Gastroesophageal sphincter (tissue), 4 donors: ENCODE results near the gene KCNMA1. TPM values are rescaled to one million over a fixed set of nuclear protein-coding genes. Genes with fewer than 3 reads are reported as not detected.

Experiments
- ATAC-seq: fragments of 150-250 bp; one replicate; pipeline ENCODE4 v1.9.1; 2016; ENCODE audit warnings: mild to moderate bottlenecking, moderate library complexity
- H3K27ac ChIP-seq, 4 donors: fragments of 200-600 bp; sonication (generic) in 3 of 4; 1 replicate in 3 of 4; 2 replicates in 1 of 4; pipeline ENCODE4 v1.5.1; 2016 to 2019
- H3K27me3 ChIP-seq: fragments of 200-600 bp; sonication (generic); one replicate; pipeline ENCODE4 v1.5.1; 2019
- H3K36me3 ChIP-seq, 2 donors: fragments of 200-600 bp; sonication (generic); one replicate each; pipeline ENCODE4 v1.5.1; 2019; ENCODE audit warnings: control low read depth in 1 of 2
- H3K4me1 ChIP-seq, 3 donors: fragments of 200-600 bp; sonication (generic); 1 replicate in 2 of 3; 2 replicates in 1 of 3; pipeline ENCODE4 v1.5.1; 2016 to 2019; ENCODE audit warnings: control low read depth in 2 of 3
- H3K4me3 ChIP-seq, 2 donors: fragments of 200-600 bp; sonication (generic); one replicate each; pipeline ENCODE4 v1.5.1; 2019; ENCODE audit warnings: mild to moderate bottlenecking in 1 of 2, moderate library complexity in 1 of 2
- H3K9me3 ChIP-seq, 3 donors: fragments of 200-600 bp; sonication (generic); one replicate each; pipeline ENCODE4 v1.5.1; 2017 to 2019; ENCODE audit warnings: control low read depth in 2 of 3
- EP300 ChIP-seq: sonication (generic); formaldehyde crosslinking; IDR thresholded peaks from one replicate; pipeline ENCODE4 v1.6.1; 2017; ENCODE audit warnings: antibody characterized with exemption, mild to moderate bottlenecking
- POLR2A ChIP-seq, 2 donors: fragments of 450-650 bp; IDR thresholded peaks; one replicate each; pipeline ENCODE4 v1.6.1; 2017; ENCODE audit warnings: antibody characterized with exemption in 2 of 2, mild to moderate bottlenecking in 2 of 2, moderate library complexity in 1 of 2
- POLR2AphosphoS5 ChIP-seq: sonication (generic); formaldehyde crosslinking; IDR thresholded peaks from one replicate; pipeline ENCODE4 v1.6.1; 2017; ENCODE audit warnings: antibody characterized with exemption
- WGBS, 2 donors: methylation state at CpG; one replicate each; pipeline ENCODE4 v1.1.5; 2018; ENCODE audit warnings: low coverage in 1 of 2; 5-methylcytosine and 5-hydroxymethylcytosine counted together
- total RNA-seq, 4 donors: library from RNA; depleted of rRNA; stranded (reverse); fragments of >200 nt; gene quantifications; one replicate each; pipeline ENCODE4 v1.1.0, GENCODE V29; 2016
- TF ChIP-seq, protein P1 (sequence below), 4 experiments: fragments of 200-600 bp in 2 of 4; fragments of 450-650 bp in 2 of 4; sonication (generic) in 1 of 4; IDR thresholded peaks; one replicate each; pipeline ENCODE4 v1.5.1; 2017 to 2019; ENCODE audit warnings: antibody characterized with exemption in 4 of 4, mild to moderate bottlenecking in 2 of 4, moderate library complexity in 2 of 4

KCNMA1 gene
- total RNA-seq, 4 donors from 2014 or later: 168 to 389 (median 323) TPM

DNA sequence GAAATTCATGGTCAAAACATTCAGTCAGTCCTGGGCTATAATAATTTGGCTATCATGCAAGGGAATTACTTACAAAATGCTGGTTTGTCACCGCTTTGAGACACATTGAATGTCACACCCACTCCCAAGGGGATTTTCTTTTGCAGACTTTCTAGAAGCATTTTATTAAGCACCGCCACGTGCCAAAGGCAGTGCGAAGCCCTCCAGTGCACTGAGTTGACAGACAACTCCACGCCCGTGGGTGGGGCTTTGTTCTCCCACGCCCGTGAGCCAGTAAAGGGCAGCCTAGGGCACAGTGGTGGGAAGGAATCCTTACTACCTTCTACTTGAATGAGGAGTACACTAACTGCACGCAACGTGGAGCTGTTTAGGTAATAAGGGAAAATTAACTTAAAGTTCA is 515.8 kb downstream of the KCNMA1 start:
- Histone ChIP-seq H3K4me3 (no peak overlapping the region), H3K27me3 (no peaks in the 10 kb centered on the region), H3K27ac (no peak overlapping the region), H3K4me1 (peaks cover 0 to 46% (median 3%) of the 10 kb centered on the region in 3 donors), H3K9me3 (no peaks in the 10 kb centered on the region), H3K36me3 (no peaks in the 10 kb centered on the region)
- WGBS, 2 donors: 64 to 75% methylated on average over 4 to 8 of the region's 10 CpGs
- TF ChIP-seq, protein P1, sequence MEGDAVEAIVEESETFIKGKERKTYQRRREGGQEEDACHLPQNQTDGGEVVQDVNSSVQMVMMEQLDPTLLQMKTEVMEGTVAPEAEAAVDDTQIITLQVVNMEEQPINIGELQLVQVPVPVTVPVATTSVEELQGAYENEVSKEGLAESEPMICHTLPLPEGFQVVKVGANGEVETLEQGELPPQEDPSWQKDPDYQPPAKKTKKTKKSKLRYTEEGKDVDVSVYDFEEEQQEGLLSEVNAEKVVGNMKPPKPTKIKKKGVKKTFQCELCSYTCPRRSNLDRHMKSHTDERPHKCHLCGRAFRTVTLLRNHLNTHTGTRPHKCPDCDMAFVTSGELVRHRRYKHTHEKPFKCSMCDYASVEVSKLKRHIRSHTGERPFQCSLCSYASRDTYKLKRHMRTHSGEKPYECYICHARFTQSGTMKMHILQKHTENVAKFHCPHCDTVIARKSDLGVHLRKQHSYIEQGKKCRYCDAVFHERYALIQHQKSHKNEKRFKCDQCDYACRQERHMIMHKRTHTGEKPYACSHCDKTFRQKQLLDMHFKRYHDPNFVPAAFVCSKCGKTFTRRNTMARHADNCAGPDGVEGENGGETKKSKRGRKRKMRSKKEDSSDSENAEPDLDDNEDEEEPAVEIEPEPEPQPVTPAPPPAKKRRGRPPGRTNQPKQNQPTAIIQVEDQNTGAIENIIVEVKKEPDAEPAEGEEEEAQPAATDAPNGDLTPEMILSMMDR (IDR thresholded peaks at IDR 0.05): no peak
- TF ChIP-seq POLR2AphosphoS5 (no peak), EP300 (no peak), POLR2A (IDR thresholded peaks at IDR 0.05) (no peak)
- ATAC-seq: no peak

DNA sequence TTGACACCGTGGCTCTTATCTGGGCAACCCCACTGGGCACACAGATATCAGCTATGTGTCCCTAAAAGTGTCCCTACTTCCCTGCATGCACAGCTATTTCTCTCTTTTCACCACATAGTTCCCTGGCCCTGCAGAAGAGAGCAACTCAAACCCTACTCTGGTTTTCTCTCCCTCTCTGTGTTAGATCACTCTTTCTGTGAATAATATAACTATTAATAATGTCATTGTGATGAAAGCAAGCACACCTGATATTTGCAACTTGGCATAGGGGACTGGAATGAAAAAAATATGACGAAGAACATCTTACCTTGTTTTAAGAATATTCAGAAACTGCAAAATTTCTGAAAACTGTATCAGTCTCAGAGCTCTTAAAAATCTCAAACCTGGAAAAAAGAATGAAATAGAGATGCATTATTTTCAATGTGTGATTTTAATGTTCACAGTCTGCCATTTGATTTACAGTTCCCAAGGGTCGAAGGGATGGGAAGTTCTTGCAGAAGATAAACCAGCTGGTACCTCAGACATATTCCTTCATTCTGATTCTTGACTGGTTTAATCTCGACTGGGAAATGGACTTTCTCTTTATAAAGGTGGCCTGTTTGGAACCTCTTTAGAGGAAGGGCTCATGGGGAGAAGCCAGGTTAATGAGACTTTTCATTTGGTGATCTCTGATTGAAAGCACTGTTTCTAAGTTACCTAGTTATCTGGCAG is 516.8 kb downstream of the KCNMA1 start:
- no peaks in the 10 kb centered on the region for H3K27me3 ChIP-seq
- TF ChIP-seq POLR2AphosphoS5 (no peak), EP300 (no peak), POLR2A (IDR thresholded peaks at IDR 0.05) (no peak)
- TF ChIP-seq, protein P1 (IDR thresholded peaks at IDR 0.05): no peak
- no peaks in the 10 kb centered on the region for H3K9me3 ChIP-seq
- H3K36me3 ChIP-seq: no peaks in the 10 kb centered on the region
- ATAC-seq: no peak
- 43 to 58% methylated on average over 4 of the region's 4 CpGs for WGBS, 2 donors
- H3K4me1 ChIP-seq: peaks cover 0 to 46% (median 3%) of the 10 kb centered on the region in 3 donors
- H3K4me3 ChIP-seq: no peak overlapping the region
- no peak overlapping the region for H3K27ac ChIP-seq

DNA sequence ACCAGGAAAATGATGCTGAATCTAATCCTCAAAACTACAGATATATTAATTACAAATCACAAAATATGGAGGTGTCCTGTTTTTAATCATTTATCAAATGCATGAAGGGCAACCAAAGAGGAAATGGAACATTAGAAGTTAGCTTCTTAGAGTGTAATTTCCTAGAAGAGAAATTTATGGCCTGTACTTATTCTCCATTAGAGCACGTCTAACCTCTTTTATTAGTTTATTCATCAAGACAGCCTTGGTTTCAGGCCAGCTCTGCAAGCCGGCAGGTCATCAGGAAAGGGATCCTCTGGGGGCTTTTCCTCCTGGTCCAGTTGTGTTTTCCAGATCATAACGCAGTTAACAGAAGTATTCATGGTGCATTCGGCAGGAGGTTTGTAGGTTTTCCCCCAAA is 517.6 kb downstream of the KCNMA1 start:
- H3K4me1 ChIP-seq: peaks cover 0 to 46% (median 3%) of the 10 kb centered on the region in 3 donors
- H3K9me3 ChIP-seq: no peaks in the 10 kb centered on the region
- H3K36me3 ChIP-seq: no peaks in the 10 kb centered on the region
- WGBS, 2 donors: 33 to 44% methylated on average over 4 of the region's 4 CpGs
- TF ChIP-seq POLR2A (IDR thresholded peaks at IDR 0.05) (no peak), EP300 (no peak), POLR2AphosphoS5 (no peak)
- TF ChIP-seq, protein P1 (IDR thresholded peaks at IDR 0.05): no peak
- no peak for ATAC-seq
- no peak overlapping the region for H3K4me3 ChIP-seq
- H3K27me3 ChIP-seq: no peaks in the 10 kb centered on the region
- H3K27ac ChIP-seq: no peak overlapping the region

DNA sequence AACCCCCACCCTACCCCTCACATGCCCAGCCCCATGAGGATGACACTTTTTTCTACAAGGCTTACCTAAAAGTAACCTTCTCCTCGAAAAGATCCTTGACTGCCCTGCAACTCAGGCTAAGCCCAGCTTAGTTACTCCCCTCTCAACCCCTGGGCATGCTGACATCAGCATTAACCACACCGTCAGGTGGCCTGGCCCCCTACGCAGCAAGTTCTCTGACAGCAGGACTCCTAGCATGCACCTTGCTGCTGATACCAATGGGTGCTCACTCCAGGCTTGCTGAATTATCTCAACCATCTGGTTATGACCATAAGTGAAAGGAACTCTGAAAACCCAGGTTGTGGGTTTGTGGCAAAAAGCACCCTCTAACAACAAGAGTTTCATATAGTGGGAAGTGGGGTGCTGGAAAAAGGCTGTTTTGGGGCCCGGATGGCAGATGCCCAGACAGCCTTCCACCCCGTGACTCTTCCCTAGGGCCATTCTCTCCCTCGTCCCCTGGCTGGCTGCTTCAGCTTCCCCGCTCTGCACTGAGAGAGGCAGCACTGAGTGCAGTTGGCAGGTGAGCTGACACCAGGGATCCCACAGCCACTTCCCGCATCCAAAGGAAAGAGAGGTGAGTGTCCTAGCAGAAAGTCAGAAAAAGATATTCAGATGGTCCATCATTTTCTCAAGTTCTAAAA is 518.9 kb downstream of the KCNMA1 start:
- 62 to 100% methylated on average over 2 to 4 of the region's 8 CpGs for WGBS, 2 donors
- ATAC-seq: no peak
- Histone ChIP-seq H3K9me3 (no peaks in the 10 kb centered on the region), H3K36me3 (no peaks in the 10 kb centered on the region), H3K27me3 (no peaks in the 10 kb centered on the region), H3K27ac (no peak overlapping the region), H3K4me3 (no peak overlapping the region), H3K4me1 (peaks cover 0 to 38% (median 3%) of the 10 kb centered on the region in 3 donors)
- TF ChIP-seq POLR2A (IDR thresholded peaks at IDR 0.05): no peak
- TF ChIP-seq, protein P1 (IDR thresholded peaks at IDR 0.05): no peak
- TF ChIP-seq POLR2AphosphoS5: no peak
- no peak for TF ChIP-seq EP300
